ENCODE data around the gene TEAD2. TPM values are rescaled to one million over a fixed set of nuclear protein-coding genes. Genes with fewer than 3 reads are reported as not detected.

Gene TEAD2
- total RNA-seq, 1 experiment from 2014 or later, result 106 TPM

DNA sequence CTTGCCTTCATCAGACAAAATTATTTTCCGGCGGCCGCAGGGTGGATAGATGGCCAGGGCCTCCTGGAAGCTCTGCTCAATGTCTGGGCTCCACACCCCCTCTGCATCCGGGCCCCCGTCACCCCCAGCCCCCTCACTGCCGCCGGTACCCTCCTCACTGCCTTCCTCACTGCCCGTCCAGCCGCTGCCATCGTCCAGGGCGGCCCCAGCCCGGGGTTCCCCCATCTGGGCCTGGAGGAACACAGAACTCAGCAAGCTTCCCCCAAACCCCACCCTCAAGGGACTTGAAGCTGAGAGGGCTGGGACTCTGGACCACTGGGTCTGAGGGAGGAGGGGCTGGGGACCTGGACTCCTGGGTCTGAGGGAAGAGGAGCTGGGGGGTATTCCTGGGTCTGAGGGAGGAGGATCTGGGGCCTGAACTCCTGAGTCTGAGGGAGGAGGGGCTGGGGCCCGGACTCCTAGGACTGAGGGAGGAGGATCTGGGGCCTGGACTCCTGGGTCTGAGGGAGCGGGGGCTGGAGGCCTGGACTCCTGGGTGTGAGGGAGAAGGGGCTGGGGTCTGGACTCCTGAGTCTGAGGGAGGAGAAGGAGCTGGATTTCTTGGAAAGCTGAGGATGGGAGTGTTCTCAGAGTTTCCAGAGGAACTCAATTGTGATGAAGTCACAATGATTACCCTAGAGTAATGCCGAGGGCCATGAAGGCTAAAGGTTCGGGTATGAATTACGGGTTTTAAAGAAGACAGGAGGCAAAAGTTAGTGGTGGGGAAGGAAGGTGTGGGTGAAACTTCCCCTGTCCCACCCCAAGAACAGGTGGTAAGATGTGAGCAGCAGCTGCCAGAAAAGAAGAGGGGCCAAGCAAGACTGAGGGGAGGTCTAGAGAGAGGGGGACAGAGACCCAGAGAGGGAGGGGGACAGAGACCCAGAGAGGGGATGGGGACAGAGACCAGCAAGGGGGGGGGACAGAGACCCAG is 2.1 kb downstream of the TEAD2 start:
- Mint-ChIP-seq H3K27me3 (ENCODE audit: low read depth) (no peaks in the 10 kb centered on the region; the same call in 1 of the 2 replicates), H3K9me3 (no peaks in the 10 kb centered on the region), H3K36me3 (peaks cover 32% of the 10 kb centered on the region), H3K4me1 (peaks cover 13% of the 10 kb centered on the region), H3K4me3 (no peak overlapping the region), H3K27ac (peak overlapping the region; percentile 96)
- ChIA-PET CTCF (no interaction called here), POLR2A (no interaction called here)
- ATAC-seq (no peak), DNase-seq (ENCODE audit: low spot score) (no peak)
- no peak for TF ChIP-seq NFYB (CRISPR knock-in tag; conservative IDR thresholded peaks at IDR 0.05; ENCODE audit: low read depth)
- no peak for TF ChIP-seq MXD4 (CRISPR knock-in tag; IDR thresholded peaks at IDR 0.05; ENCODE audit: borderline replicate concordance)
- TF ChIP-seq, protein P1, sequence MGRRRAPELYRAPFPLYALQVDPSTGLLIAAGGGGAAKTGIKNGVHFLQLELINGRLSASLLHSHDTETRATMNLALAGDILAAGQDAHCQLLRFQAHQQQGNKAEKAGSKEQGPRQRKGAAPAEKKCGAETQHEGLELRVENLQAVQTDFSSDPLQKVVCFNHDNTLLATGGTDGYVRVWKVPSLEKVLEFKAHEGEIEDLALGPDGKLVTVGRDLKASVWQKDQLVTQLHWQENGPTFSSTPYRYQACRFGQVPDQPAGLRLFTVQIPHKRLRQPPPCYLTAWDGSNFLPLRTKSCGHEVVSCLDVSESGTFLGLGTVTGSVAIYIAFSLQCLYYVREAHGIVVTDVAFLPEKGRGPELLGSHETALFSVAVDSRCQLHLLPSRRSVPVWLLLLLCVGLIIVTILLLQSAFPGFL (CRISPR knock-in tag; IDR thresholded peaks at IDR 0.05; ENCODE audit: borderline replicate concordance), result no peak
- TF ChIP-seq EMX1 (CRISPR knock-in tag; IDR thresholded peaks at IDR 0.05), result no peak
- TF ChIP-seq PRRX2 (CRISPR knock-in tag; IDR thresholded peaks at IDR 0.05), result no peak
- TF ChIP-seq, protein P2, sequence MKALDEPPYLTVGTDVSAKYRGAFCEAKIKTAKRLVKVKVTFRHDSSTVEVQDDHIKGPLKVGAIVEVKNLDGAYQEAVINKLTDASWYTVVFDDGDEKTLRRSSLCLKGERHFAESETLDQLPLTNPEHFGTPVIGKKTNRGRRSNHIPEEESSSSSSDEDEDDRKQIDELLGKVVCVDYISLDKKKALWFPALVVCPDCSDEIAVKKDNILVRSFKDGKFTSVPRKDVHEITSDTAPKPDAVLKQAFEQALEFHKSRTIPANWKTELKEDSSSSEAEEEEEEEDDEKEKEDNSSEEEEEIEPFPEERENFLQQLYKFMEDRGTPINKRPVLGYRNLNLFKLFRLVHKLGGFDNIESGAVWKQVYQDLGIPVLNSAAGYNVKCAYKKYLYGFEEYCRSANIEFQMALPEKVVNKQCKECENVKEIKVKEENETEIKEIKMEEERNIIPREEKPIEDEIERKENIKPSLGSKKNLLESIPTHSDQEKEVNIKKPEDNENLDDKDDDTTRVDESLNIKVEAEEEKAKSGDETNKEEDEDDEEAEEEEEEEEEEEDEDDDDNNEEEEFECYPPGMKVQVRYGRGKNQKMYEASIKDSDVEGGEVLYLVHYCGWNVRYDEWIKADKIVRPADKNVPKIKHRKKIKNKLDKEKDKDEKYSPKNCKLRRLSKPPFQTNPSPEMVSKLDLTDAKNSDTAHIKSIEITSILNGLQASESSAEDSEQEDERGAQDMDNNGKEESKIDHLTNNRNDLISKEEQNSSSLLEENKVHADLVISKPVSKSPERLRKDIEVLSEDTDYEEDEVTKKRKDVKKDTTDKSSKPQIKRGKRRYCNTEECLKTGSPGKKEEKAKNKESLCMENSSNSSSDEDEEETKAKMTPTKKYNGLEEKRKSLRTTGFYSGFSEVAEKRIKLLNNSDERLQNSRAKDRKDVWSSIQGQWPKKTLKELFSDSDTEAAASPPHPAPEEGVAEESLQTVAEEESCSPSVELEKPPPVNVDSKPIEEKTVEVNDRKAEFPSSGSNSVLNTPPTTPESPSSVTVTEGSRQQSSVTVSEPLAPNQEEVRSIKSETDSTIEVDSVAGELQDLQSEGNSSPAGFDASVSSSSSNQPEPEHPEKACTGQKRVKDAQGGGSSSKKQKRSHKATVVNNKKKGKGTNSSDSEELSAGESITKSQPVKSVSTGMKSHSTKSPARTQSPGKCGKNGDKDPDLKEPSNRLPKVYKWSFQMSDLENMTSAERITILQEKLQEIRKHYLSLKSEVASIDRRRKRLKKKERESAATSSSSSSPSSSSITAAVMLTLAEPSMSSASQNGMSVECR (CRISPR knock-in tag; IDR thresholded peaks at IDR 0.05; ENCODE audit: borderline replicate concordance), result no peak
- TF ChIP-seq, protein P3, sequence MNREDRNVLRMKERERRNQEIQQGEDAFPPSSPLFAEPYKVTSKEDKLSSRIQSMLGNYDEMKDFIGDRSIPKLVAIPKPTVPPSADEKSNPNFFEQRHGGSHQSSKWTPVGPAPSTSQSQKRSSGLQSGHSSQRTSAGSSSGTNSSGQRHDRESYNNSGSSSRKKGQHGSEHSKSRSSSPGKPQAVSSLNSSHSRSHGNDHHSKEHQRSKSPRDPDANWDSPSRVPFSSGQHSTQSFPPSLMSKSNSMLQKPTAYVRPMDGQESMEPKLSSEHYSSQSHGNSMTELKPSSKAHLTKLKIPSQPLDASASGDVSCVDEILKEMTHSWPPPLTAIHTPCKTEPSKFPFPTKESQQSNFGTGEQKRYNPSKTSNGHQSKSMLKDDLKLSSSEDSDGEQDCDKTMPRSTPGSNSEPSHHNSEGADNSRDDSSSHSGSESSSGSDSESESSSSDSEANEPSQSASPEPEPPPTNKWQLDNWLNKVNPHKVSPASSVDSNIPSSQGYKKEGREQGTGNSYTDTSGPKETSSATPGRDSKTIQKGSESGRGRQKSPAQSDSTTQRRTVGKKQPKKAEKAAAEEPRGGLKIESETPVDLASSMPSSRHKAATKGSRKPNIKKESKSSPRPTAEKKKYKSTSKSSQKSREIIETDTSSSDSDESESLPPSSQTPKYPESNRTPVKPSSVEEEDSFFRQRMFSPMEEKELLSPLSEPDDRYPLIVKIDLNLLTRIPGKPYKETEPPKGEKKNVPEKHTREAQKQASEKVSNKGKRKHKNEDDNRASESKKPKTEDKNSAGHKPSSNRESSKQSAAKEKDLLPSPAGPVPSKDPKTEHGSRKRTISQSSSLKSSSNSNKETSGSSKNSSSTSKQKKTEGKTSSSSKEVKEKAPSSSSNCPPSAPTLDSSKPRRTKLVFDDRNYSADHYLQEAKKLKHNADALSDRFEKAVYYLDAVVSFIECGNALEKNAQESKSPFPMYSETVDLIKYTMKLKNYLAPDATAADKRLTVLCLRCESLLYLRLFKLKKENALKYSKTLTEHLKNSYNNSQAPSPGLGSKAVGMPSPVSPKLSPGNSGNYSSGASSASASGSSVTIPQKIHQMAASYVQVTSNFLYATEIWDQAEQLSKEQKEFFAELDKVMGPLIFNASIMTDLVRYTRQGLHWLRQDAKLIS (CRISPR knock-in tag; IDR thresholded peaks at IDR 0.05; ENCODE audit: borderline replicate concordance), result no peak
- TF ChIP-seq GTF2I (CRISPR knock-in tag; conservative IDR thresholded peaks at IDR 0.05), result no peak
- TF ChIP-seq, protein P4, sequence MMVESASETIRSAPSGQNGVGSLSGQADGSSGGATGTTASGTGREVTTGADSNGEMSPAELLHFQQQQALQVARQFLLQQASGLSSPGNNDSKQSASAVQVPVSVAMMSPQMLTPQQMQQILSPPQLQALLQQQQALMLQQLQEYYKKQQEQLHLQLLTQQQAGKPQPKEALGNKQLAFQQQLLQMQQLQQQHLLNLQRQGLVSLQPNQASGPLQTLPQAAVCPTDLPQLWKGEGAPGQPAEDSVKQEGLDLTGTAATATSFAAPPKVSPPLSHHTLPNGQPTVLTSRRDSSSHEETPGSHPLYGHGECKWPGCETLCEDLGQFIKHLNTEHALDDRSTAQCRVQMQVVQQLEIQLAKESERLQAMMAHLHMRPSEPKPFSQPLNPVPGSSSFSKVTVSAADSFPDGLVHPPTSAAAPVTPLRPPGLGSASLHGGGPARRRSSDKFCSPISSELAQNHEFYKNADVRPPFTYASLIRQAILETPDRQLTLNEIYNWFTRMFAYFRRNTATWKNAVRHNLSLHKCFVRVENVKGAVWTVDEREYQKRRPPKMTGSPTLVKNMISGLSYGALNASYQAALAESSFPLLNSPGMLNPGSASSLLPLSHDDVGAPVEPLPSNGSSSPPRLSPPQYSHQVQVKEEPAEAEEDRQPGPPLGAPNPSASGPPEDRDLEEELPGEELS (CRISPR knock-in tag; IDR thresholded peaks at IDR 0.05), result no peak
- TF ChIP-seq ZNF671 (CRISPR knock-in tag; IDR thresholded peaks at IDR 0.05), result no peak
- TF ChIP-seq FOXP1 (CRISPR knock-in tag; IDR thresholded peaks at IDR 0.05; ENCODE audit: borderline replicate concordance), result no peak
- no peak for TF ChIP-seq ESRRA (CRISPR knock-in tag; IDR thresholded peaks at IDR 0.05; ENCODE audit: borderline replicate concordance)
- TF ChIP-seq, protein P5, sequence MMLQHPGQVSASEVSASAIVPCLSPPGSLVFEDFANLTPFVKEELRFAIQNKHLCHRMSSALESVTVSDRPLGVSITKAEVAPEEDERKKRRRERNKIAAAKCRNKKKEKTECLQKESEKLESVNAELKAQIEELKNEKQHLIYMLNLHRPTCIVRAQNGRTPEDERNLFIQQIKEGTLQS (CRISPR knock-in tag; conservative IDR thresholded peaks at IDR 0.05), result no peak

Data from WTC11 (cell line).